ENCODE data around the gene OR6K2.

DNA sequence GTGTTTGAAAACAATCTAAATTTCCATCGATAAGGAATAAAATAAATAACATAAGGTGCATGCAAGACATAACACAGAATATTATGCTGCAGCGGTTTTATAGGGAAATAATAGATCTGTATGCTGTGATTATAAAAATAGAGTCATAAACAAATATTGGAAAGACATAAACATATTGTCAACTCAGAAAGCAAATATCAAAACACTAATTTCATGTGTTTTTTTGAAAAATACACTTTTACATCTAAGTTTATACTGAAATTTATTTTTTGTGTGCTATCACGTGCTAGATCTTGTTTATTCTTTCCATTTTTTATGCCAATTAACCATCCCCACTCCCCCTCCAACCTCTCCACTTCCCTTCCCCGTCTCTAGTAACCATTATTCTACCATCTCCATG is 10.6 kb upstream of the OR6K2 start:
- TF ChIP-seq, protein P1, sequence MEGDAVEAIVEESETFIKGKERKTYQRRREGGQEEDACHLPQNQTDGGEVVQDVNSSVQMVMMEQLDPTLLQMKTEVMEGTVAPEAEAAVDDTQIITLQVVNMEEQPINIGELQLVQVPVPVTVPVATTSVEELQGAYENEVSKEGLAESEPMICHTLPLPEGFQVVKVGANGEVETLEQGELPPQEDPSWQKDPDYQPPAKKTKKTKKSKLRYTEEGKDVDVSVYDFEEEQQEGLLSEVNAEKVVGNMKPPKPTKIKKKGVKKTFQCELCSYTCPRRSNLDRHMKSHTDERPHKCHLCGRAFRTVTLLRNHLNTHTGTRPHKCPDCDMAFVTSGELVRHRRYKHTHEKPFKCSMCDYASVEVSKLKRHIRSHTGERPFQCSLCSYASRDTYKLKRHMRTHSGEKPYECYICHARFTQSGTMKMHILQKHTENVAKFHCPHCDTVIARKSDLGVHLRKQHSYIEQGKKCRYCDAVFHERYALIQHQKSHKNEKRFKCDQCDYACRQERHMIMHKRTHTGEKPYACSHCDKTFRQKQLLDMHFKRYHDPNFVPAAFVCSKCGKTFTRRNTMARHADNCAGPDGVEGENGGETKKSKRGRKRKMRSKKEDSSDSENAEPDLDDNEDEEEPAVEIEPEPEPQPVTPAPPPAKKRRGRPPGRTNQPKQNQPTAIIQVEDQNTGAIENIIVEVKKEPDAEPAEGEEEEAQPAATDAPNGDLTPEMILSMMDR (IDR thresholded peaks at IDR 0.05; ENCODE audit: low read length), result no peak
- TF ChIP-seq EZH2 (IDR thresholded peaks at IDR 0.05; ENCODE audit: borderline replicate concordance, low read length), result no peak

Data from OCI-LY1 (cell line).